A673 (cell line): Measurements from ENCODE around the gene FSTL4. TPM values are rescaled to one million over a fixed set of nuclear protein-coding genes. Genes with fewer than 3 reads are reported as not detected.

ENCODE experiments used
- BruUV-seq: library from RNA; stranded (reverse); fragments of 400-500 nt; replicated peaks from 2 replicates; lab custom pipeline; 2021; lab: Mats Ljungman, UMichigan
- CTCF ChIA-PET: fragments of 300-600 bp; sonication (Branson Sonifier 250); formaldehyde crosslinking; loops from one replicate; lab custom pipeline; 2022; ENCODE audit warnings: antibody characterized with exemption; lab: Charles Lee
- POLR2A ChIA-PET: fragments of 300-600 bp; sonication (Branson Sonifier 250); formaldehyde crosslinking; loops from one replicate; lab custom pipeline; 2022; ENCODE audit warnings: antibody characterized with exemption; ENCODE audit not compliant: low non-redundant PET; lab: Charles Lee
- DNase-seq: peaks from one replicate; pipeline ENCODE4 v3.0.0-alpha.2; 2015; ENCODE audit warnings: low spot score
- H3K27ac ChIP-seq: fragments of 200-600 bp; sonication (generic); 2 replicates; pipeline ENCODE4 v1.5.1; 2016; ENCODE audit warnings: mixed run types, low read depth, mild to moderate bottlenecking, mixed read lengths, antibody characterized with exemption, low read length; ENCODE audit not compliant: poor library complexity, severe bottlenecking
- H3K27me3 ChIP-seq: fragments of 200-600 bp; sonication (generic); replicated peaks from 2 replicates; pipeline ENCODE4 v1.6.1; 2017; ENCODE audit warnings: mixed run types, low read depth, mild to moderate bottlenecking, mixed read lengths, antibody characterized with exemption, low read length; ENCODE audit not compliant: insufficient read depth, poor library complexity
- H3K36me3 ChIP-seq: fragments of 200-600 bp; sonication (generic); 2 replicates; pipeline ENCODE4 v1.6.1; 2016; ENCODE audit warnings: mixed run types, mild to moderate bottlenecking, mixed read lengths, antibody characterized with exemption, low read length; ENCODE audit not compliant: insufficient read depth, poor library complexity, severe bottlenecking
- H3K4me1 ChIP-seq: fragments of 200-600 bp; sonication (generic); 2 replicates; pipeline ENCODE4 v1.6.1; 2017; ENCODE audit warnings: mixed run types, mild to moderate bottlenecking, mixed read lengths, antibody characterized with exemption, low read length; ENCODE audit not compliant: insufficient read depth, poor library complexity, severe bottlenecking
- H3K4me3 ChIP-seq: fragments of 200-600 bp; sonication (generic); 2 replicates; pipeline ENCODE4 v1.5.1; 2016; ENCODE audit warnings: low read depth, mixed run types, mild to moderate bottlenecking, mixed read lengths, low read length; ENCODE audit not compliant: poor library complexity, severe bottlenecking
- H3K9me3 ChIP-seq: fragments of 200-600 bp; sonication (generic); 2 replicates; pipeline ENCODE4 v1.6.1; 2016; ENCODE audit warnings: mixed run types, low read depth, mild to moderate bottlenecking, mixed read lengths, antibody characterized with exemption, low read length; ENCODE audit not compliant: poor library complexity, severe bottlenecking
- CTCF ChIP-seq: fragments of 300-800, 200-600 bp; sonication (generic); conservative IDR thresholded peaks from 2 replicates; pipeline ENCODE4 v1.5.1; 2017; ENCODE audit warnings: low read depth, mild to moderate bottlenecking, antibody characterized with exemption, low read length, moderate library complexity, mixed read lengths
- EZH2 ChIP-seq: fragments of 200-600 bp; sonication (generic); IDR thresholded peaks from 2 replicates; pipeline ENCODE4 v1.6.1; 2017; ENCODE audit warnings: borderline replicate concordance, low read depth, mild to moderate bottlenecking, mixed read lengths, antibody characterized with exemption, low read length; ENCODE audit not compliant: poor library complexity, severe bottlenecking
- intact Hi-C: fragments of 100-400 bp; cut with micrococcal nuclease; formaldehyde crosslinking; loops from one replicate; pipeline ENCODE4 v1.10.0; 2022; ENCODE audit not compliant: unreplicated experiment
- total RNA-seq: library from RNA; stranded (reverse); gene quantifications from 2 replicates; pipeline ENCODE4 v1.2.3, GENCODE V29; 2021

Gene FSTL4
- total RNA-seq, 1 experiment from 2014 or later = 0.86 TPM

GRCh38 chr5:133265720-133266526, 346.4 kb downstream of the FSTL4 start:
- no peak overlapping the region for H3K4me3 ChIP-seq
- ChIA-PET CTCF (no interaction called here), POLR2A (no interaction called here)
- no peaks in the 10 kb centered on the region for H3K9me3 ChIP-seq
- intact Hi-C loops = no loop called here
- H3K27ac ChIP-seq = no peak overlapping the region
- DNase-seq = no peak
- no peaks in the 10 kb centered on the region for H3K4me1 ChIP-seq
- no peaks in the 10 kb centered on the region for H3K36me3 ChIP-seq
- TF ChIP-seq CTCF (no peak), EZH2 (no peak)
- no TSS peak for BruUV-seq
- H3K27me3 ChIP-seq = no peaks in the 10 kb centered on the region

DNA sequence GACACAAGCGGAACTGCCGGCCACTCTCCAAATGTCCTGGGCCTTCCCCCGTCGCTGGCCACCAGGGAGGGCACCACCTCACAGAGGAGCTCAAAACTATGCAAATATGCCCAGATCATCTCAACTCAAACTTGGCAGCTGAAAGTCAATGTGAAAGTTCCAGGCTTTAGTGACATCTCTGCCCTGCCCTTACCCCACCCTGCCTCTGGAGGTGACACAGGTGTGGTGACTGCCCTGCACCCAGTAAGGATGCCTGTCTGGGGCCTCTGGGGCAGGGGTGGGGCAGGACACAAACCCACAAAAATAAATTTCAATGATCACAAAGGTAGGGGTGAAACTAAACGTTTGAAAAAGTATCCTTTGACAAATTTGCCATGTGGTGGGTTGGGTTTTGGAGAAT, 347.1 kb downstream of the FSTL4 start:
- H3K4me1 ChIP-seq = no peaks in the 10 kb centered on the region
- ChIA-PET CTCF (no interaction called here), POLR2A (no interaction called here)
- DNase-seq = no peak
- intact Hi-C loops = no loop called here
- H3K36me3 ChIP-seq = no peaks in the 10 kb centered on the region
- H3K4me3 ChIP-seq = no peak overlapping the region
- H3K9me3 ChIP-seq = no peaks in the 10 kb centered on the region
- no TSS peak for BruUV-seq
- H3K27ac ChIP-seq = no peak overlapping the region
- no peaks in the 10 kb centered on the region for H3K27me3 ChIP-seq
- no peak for TF ChIP-seq EZH2
- TF ChIP-seq CTCF = no peak

- Histone ChIP-seq H3K27me3 (no peaks in the 10 kb centered on the region), H3K4me3 (no peak overlapping the region), H3K4me1 (no peaks in the 10 kb centered on the region), H3K27ac (no peak overlapping the region), H3K9me3 (no peaks in the 10 kb centered on the region), H3K36me3 (no peaks in the 10 kb centered on the region)
- intact Hi-C loops = loop anchor here (5.0 kb wide), 1 partner anchor 150 kb away; no protein-coding TSS in a partner anchor
- DNase-seq = no peak
- ChIA-PET CTCF (no interaction called here), POLR2A (no interaction called here)
- TF ChIP-seq EZH2 = no peak
- TF ChIP-seq CTCF = no peak
- no TSS peak for BruUV-seq
Observed at GRCh38 chr5:133262690-133263089, 349.7 kb downstream of the FSTL4 start.
